Stromal cell of bone marrow (primary cell): ENCODE results near the gene DSCAML1.
A peak's percentile ranks its signal among the peaks of the same experiment; 100 is the strongest.

ENCODE experiments used
- DNase-seq: peaks from one replicate; pipeline ENCODE4 v3.0.0-alpha.2; 2012; ENCODE audit warnings: low read depth

DSCAML1 gene

DNA sequence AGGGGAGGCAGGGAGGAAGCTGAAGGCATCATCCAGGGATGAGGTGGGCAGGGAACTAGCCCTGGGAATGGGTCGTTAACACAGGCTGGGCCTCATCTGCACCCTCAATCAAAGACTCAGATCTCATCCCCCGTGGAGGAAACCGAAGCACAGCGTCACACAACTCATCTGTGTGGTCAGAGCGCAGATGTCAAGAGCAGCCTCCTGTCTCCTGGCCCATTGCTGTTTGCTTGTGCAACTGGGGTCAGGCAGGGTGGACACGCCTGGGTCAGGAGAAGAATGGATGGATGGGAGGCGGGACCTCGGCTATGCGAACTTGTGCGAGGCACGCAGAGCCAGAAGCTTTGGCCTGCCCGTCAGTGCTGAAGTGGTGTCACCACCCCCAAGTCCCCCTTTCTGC is 251.3 kb downstream of the DSCAML1 start:
- DNase-seq, result no peak

DNA sequence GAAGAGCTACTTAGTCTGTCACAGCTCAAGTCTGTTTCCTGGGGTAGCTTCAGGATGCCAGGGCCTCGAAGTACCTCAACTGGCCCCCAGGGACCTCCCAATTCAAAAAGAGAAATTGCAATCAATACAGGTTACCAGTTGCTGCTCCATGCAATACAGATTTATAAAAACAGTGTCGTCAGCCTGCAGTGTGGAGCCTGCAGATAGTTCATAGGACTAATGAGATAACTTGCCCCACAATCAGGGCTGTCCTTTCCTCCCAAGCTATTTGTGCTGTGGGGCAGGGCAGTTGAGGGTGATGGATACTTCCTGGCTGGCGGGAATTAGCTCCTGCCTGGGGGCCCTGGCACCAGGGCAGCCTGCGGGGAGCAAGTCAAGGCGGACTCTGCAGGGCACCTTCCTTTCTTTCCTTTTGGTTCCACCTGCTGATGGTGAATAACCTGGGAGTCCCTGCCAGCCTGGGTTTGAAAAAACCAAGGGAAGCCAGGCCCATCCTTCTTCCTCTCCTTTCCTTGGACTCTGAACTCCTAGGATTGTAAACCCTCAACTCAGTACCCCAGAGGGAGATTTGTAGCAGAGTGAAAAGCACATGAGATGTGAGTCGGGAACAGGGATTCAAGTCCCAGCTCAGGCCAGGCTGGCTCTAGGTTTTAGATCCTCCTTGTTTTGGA is 252.8 kb downstream of the DSCAML1 start:
- no peak for DNase-seq

GRCh38 chr11:117541211-117541610 is 255.8 kb downstream of the DSCAML1 start:
- DNase-seq, result no peak

- DNase-seq, result peak; percentile 4
Observed at GRCh38 chr11:117538263-117539135, 258.5 kb downstream of the DSCAML1 start.

GRCh38 chr11:117535850-117536411 is 261.1 kb downstream of the DSCAML1 start:
- DNase-seq, result no peak

DNA sequence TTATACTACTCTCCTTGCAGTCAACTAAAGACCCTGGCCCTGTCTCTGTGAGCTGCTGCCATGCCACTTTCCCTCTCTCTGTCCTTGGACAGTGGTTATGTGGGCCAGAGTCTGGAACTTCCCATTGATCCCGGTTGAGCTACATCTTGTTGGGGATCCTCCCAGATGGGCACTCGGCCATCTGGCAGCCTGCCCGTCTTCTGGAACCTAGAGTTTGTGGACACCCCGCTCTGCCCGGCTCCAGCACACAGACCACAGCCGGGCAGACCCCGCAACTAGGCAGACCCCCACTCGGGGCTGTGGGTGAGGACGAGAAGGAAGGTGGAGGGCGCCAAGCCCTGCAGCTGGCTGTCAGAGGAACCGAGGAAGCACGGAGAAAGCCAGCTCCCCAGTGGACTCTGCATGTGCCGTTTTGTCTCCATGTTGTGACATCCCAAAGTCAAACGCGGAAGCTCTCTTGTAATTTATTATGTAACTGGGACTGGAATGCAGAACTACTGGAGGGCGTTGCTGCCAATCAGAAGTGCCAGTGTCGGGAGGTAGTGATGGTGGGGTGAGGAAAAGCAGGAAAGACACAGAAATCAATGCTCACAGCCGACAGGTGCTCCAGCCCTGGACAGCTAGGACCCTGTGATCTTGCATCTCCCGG is 261.7 kb downstream of the DSCAML1 start:
- DNase-seq, result no peak

DNA sequence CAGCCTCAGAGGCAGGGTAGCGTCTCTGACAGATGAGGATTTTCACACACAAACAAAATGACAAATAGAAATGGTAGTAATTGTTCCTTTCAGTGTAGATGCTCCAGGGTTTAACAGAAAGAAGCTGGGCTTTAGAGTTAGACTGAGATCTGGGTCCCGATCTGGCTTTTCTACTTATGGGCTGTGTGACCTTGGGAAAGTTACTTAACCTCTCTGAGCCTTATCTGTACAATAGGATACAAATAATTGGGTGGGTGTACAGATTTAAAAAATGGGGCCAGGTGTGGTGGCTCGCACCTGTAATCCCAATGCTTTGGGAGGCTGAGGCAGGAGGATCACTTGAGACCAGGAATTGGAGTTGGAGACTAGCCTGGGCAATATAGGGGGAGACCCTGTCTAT is 264.4 kb downstream of the DSCAML1 start:
- DNase-seq, result no peak

DNA sequence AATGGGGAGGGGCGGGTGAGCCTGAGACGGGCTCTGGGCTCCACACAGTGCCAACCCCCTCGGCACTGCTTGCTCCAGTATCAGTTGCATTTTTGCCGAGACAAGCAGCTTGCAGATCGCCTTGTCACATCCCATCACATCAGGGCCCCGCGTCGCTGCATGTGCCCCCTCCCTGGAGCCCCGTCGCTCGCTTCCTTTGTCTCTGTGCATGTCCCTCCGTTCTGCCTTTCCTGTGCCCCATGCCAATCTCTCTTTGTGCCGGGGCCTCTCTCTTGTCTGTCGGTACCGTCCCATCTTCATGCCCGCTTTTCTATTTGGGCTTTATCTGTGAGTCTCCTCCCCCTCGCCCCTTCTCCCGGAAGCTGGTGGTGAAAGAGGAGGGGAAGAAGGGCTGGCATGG is 267.2 kb downstream of the DSCAML1 start:
- DNase-seq, result no peak

- no peak for DNase-seq
Observed at GRCh38 chr11:117528097-117528721, 268.8 kb downstream of the DSCAML1 start.

DNA sequence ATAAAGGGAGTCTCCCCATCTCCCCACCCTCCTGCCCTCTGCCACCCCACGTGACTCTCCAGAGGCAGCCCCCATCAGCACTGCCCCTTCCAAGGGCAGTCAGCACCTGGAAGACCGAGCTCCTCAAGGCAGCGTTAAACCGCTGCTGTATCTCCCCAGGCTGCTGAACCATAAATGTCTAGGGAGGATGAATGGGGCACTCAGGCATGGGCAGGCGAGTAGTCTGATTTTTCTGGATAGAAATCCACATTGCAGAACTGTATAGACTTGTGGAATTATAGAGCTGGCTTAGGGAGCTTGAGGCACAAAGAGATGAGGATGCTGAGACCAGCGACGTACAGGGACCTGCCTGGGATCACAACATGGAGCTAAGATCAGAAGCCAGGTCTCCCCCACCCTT is 269.7 kb downstream of the DSCAML1 start:
- DNase-seq, result no peak

- no peak for DNase-seq
Observed at GRCh38 chr11:117525866-117526542, 271.0 kb downstream of the DSCAML1 start.

- no peak for DNase-seq
Observed at GRCh38 chr11:117524468-117525183, 272.4 kb downstream of the DSCAML1 start.

DNA sequence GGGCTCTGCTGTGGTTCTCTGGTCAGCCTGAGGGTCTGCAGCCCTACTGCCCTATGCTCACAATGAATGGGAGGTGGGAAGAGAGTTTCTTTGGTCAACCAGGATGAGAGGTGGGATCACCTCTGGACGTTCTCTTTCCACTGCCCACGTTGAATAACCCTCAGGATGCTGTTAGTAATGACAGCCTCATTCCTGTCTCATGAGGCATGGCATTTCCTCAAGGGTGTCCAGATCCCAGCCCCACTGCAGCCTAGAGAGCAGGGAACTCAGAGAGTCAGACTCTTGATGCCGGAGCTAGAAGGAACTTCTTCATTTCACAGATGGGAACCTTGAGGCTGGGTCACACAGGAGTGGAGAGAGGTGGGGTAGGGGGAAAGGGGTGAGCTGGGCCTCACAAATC is 273.3 kb downstream of the DSCAML1 start:
- no peak for DNase-seq

GRCh38 chr11:117521974-117522373 is 275.0 kb downstream of the DSCAML1 start:
- no peak for DNase-seq

GRCh38 chr11:117520966-117521365 is 276.1 kb downstream of the DSCAML1 start:
- DNase-seq, result no peak

DNA sequence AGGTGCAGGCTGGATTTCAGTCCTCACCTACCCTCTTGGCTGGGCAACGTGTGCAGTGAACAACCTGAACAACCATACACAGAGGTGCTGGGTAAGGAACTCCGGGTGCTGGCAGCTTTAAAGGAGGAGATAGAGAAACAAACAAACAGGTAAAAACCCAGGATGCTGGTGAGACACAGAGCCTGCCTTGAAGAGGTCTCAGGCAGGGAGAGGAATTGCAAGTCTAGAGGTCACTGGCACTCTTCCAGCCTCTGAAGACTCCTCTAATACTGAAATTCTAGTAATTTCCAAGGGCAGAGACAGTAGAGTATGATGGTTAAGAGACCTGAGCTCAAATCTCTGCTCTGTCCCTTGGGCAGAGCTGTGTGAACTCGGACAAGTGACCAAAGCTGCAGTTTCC is 276.8 kb downstream of the DSCAML1 start:
- DNase-seq, result no peak

GRCh38 chr11:117519590-117519989 is 277.4 kb downstream of the DSCAML1 start:
- DNase-seq, result no peak

GRCh38 chr11:117519170-117519569 is 277.8 kb downstream of the DSCAML1 start:
- no peak for DNase-seq

DNA sequence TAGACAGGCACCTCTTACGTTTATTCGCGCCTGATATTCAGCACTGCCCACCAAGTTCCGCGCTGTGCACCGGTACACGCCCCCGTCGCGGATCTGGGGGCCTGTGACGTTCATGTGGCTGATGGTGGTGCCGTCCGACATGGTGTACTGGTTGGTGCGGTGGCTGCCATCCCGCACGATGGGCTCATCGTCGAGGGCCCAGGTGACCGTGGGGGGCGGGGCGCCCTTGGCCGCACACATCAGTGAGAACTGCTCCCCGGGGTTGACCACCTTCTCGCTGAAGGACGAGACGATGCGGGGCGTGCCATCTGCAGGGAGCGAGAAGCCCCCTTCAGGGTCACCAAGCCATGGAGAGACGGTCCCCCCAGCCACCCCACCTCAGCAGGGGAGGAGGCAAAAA is 278.6 kb downstream of the DSCAML1 start:
- DNase-seq, result no peak

- no peak for DNase-seq
Observed at GRCh38 chr11:117517097-117517496, 279.9 kb downstream of the DSCAML1 start.
